ENCODE data around the gene CACNB2. TPM values are rescaled to one million over a fixed set of nuclear protein-coding genes. Genes with fewer than 3 reads are reported as not detected.

Gene CACNB2
- total RNA-seq, 4 donors from 2014 or later = 1.6 to 13.8 (median 5.0) TPM

DNA sequence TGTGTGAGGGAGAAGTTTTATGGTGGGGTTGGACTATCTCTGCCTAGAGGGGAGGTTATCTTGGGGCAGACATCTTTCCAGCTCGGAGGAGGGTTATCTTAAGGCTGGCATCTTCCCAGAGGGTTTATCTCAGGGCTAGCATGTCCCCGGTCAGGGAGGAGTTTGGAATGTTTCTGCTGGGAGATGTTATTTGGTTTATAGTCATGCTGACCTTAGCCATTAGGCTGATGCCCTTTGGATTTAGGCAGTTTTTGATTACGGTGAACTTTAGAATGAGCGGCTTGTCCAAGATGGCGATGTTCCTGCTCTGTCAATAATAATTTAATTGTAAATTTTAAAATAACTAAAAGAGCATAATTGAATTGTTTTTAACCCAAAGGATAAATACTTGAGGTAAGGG lies 236.4 kb downstream of the CACNB2 start:
- Histone ChIP-seq H3K27me3 (no peaks in the 10 kb centered on the region), H3K4me3 (no peak overlapping the region), H3K36me3 (no peaks in the 10 kb centered on the region), H3K9me3 (peaks cover 0 to 6% (median 0%) of the 10 kb centered on the region in 4 donors), H3K4me1 (no peaks in the 10 kb centered on the region), H3K27ac (no peak overlapping the region)
- 62 to 64% methylated on average over 5 of the region's 5 CpGs for WGBS, 2 donors
- no peak for TF ChIP-seq CTCF (IDR thresholded peaks at IDR 0.05)
- no peak for TF ChIP-seq EP300 (IDR thresholded peaks at IDR 0.05)
- TF ChIP-seq POLR2A (IDR thresholded peaks at IDR 0.05) = no peak
- DNase-seq (ENCODE audit: low spot score in 2 of 2) = no peak

DNA sequence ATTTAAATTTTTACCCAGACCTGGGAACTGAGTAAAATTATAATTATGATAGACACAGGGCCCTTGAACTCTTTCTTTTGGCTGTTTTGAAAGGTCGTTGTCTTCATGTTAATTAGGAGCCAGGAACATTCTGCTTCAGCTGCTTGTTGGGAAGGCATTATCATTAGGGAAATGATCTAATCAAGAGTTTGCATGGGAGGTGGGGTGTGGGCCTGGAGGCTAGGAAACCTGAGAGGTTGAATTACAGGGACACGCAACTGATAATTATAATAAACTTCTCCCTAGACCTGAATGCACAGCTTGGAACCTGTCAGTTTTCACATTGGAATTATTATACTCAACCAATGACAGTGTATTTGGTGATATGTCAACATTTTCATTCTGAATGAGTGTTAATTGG lies 237.7 kb downstream of the CACNB2 start:
- Histone ChIP-seq H3K4me3 (no peak overlapping the region), H3K4me1 (no peaks in the 10 kb centered on the region), H3K36me3 (no peaks in the 10 kb centered on the region), H3K27me3 (no peaks in the 10 kb centered on the region), H3K9me3 (peaks cover 0 to 6% (median 0%) of the 10 kb centered on the region in 4 donors), H3K27ac (no peak overlapping the region)
- TF ChIP-seq CTCF (IDR thresholded peaks at IDR 0.05) (no peak), POLR2A (IDR thresholded peaks at IDR 0.05) (no peak), EP300 (IDR thresholded peaks at IDR 0.05) (no peak)
- 64 to 69% methylated on average over 2 of the region's 2 CpGs for WGBS, 2 donors
- DNase-seq (ENCODE audit: low spot score in 2 of 2) = no peak

- WGBS, 2 donors = 61 to 79% methylated on average over 2 of the region's 2 CpGs
- no peaks in the 10 kb centered on the region for H3K36me3 ChIP-seq
- no peak overlapping the region for H3K4me3 ChIP-seq
- H3K27ac ChIP-seq = no peak overlapping the region
- no peaks in the 10 kb centered on the region for H3K27me3 ChIP-seq
- H3K4me1 ChIP-seq = no peaks in the 10 kb centered on the region
- DNase-seq (ENCODE audit: low spot score in 2 of 2) = no peak
- peaks cover 0 to 6% (median 0%) of the 10 kb centered on the region in 4 donors for H3K9me3 ChIP-seq
- TF ChIP-seq POLR2A (IDR thresholded peaks at IDR 0.05) (no peak), EP300 (IDR thresholded peaks at IDR 0.05) (no peak), CTCF (IDR thresholded peaks at IDR 0.05) (no peak)
Measured at GRCh38 chr10:18378766-18379165, 238.5 kb downstream of the CACNB2 start.

- DNase-seq (ENCODE audit: low spot score in 2 of 2) = no peak
- H3K9me3 ChIP-seq = no peaks in the 10 kb centered on the region
- no peaks in the 10 kb centered on the region for H3K27me3 ChIP-seq
- H3K4me3 ChIP-seq = no peak overlapping the region
- H3K27ac ChIP-seq = no peak overlapping the region
- WGBS, 2 donors = 88 to 90% methylated on average over 5 of the region's 5 CpGs
- H3K36me3 ChIP-seq = no peaks in the 10 kb centered on the region
- TF ChIP-seq EP300 (IDR thresholded peaks at IDR 0.05) (no peak), POLR2A (IDR thresholded peaks at IDR 0.05) (no peak), CTCF (IDR thresholded peaks at IDR 0.05) (no peak)
- H3K4me1 ChIP-seq = no peaks in the 10 kb centered on the region
Measured at GRCh38 chr10:18381679-18382078, 241.5 kb downstream of the CACNB2 start.

DNA sequence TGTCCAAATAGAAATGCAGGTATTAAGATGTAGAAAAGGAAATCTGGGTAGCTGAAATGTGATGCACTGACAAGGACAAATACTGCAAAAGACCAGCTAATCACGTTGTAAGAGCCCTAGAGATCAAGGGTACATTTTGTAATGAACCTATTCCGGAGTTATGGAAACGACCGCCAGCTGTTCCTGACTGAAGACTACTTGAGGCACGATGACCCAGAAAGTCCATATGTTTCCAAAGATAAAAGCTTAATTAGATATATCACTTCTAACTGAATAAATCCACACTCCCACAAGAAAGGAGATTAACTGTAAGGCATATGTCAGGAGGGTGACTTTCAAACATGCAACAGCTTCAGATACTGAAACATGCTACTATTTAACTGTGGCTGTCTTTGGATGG lies 257.7 kb downstream of the CACNB2 start:
- Histone ChIP-seq H3K4me1 (peaks cover 0 to 12% (median 0%) of the 10 kb centered on the region in 4 donors), H3K27ac (no peak overlapping the region), H3K27me3 (no peaks in the 10 kb centered on the region), H3K9me3 (no peaks in the 10 kb centered on the region), H3K4me3 (no peak overlapping the region), H3K36me3 (no peaks in the 10 kb centered on the region)
- TF ChIP-seq EP300 (IDR thresholded peaks at IDR 0.05) (no peak), CTCF (IDR thresholded peaks at IDR 0.05) (no peak), POLR2A (IDR thresholded peaks at IDR 0.05) (no peak)
- no peak for DNase-seq (ENCODE audit: low spot score in 2 of 2)
- WGBS, 2 donors = 72 to 75% methylated on average over 5 of the region's 5 CpGs

All from tibial nerve (tissue), 4 donors.